B cell (primary cell): ENCODE results near the gene CTBP2.

Experiments
- CTCF ChIP-seq: fragments of 200-600 bp; IDR thresholded peaks from one replicate; pipeline ENCODE4 v1.8.0; 2022; ENCODE audit warnings: antibody characterized with exemption, mild to moderate bottlenecking
- EZH2 ChIP-seq: IDR thresholded peaks from 2 replicates; pipeline ENCODE4 v1.6.1; 2012; ENCODE audit warnings: borderline replicate concordance, low read depth, mild to moderate bottlenecking, moderate library complexity, low read length; ENCODE audit not compliant: insufficient read depth, poor library complexity, severe bottlenecking

DNA sequence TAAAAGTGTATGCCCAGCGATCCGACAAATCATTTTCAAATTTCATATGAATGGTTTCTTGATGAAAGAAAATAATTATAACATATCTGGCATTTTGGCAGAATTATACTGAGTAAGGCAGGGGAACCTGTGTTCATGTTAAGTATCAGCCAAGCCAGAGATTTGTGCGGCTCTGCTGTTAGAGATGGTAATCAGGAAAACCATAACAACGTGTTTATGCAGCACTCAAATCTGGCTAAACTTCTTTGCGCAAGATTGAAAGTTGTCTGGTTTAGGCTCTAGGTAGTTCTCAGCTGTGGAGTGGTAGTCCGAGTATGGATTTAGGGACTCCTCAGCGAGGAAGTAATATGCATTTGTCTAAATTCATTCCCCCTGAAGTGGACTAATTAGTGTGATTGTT, 8.9 kb upstream of the CTBP2 start:
- TF ChIP-seq CTCF (no peak), EZH2 (no peak)
